PC-3 (cell line): ENCODE data around the gene PPP1R16B. TPM values are rescaled to one million over a fixed set of nuclear protein-coding genes. Genes with fewer than 3 reads are reported as not detected.

ENCODE experiments used
- ATAC-seq: fragments of 200-7000 bp; cut with Tn5 transposase; 2 replicates; pipeline ENCODE4 v1.9.1; 2020; ENCODE audit warnings: mild to moderate bottlenecking, moderate library complexity
- BruUV-seq: library from RNA; stranded (reverse); fragments of 400-500 nt; replicated peaks from 2 replicates; lab custom pipeline; 2021; lab: Mats Ljungman, UMichigan
- CTCF ChIA-PET: fragments of 300-600 bp; sonication (Branson Sonifier 250); formaldehyde crosslinking; loops from one replicate; lab custom pipeline; 2022; ENCODE audit warnings: antibody characterized with exemption; lab: Charles Lee
- POLR2A ChIA-PET: fragments of 300-600 bp; sonication (Branson Sonifier 250); formaldehyde crosslinking; loops from one replicate; lab custom pipeline; 2022; ENCODE audit warnings: antibody characterized with exemption; ENCODE audit not compliant: unreplicated experiment; lab: Charles Lee
- DNase-seq: peaks from one replicate; pipeline ENCODE4 v3.0.0-alpha.2; 2015
- H2AFZ ChIP-seq: fragments of 300-600 bp; sonication (generic); 2 replicates; pipeline ENCODE4 v1.6.0; 2016; ENCODE audit warnings: antibody characterized with exemption, low read length
- H3F3A ChIP-seq: fragments of 300-600 bp; sonication (generic); one replicate; pipeline ENCODE4 v1.6.0; 2017; ENCODE audit warnings: antibody characterized with exemption, low read length, control low read depth, mild to moderate bottlenecking; ENCODE audit not compliant: unreplicated experiment
- H3K27ac ChIP-seq: fragments of 300-600 bp; sonication (generic); 2 replicates; pipeline ENCODE4 v1.5.1; 2016; ENCODE audit warnings: mild to moderate bottlenecking, low read length
- H3K27me3 ChIP-seq: fragments of 300-600 bp; sonication (generic); 2 replicates; pipeline ENCODE4 v1.6.1; 2016; ENCODE audit warnings: low read length, mixed read lengths
- H3K36me3 ChIP-seq: fragments of 300-600 bp; sonication (generic); 2 replicates; pipeline ENCODE4 v1.6.1; 2016; ENCODE audit warnings: low read depth, mixed run types, low read length, mixed read lengths
- H3K4me1 ChIP-seq: fragments of 300-600 bp; sonication (generic); 2 replicates; pipeline ENCODE4 v1.5.1; 2016; ENCODE audit warnings: low read length; ENCODE audit not compliant: insufficient read depth
- H3K4me2 ChIP-seq: fragments of 300-600 bp; sonication (generic); 2 replicates; pipeline ENCODE4 v1.6.0; 2016; ENCODE audit warnings: low read length
- H3K4me3 ChIP-seq: fragments of 300-600 bp; sonication (generic); 2 replicates; pipeline ENCODE4 v1.5.1; 2016; ENCODE audit warnings: mild to moderate bottlenecking, low read length, mixed read lengths
- H3K79me2 ChIP-seq: fragments of 300-600 bp; sonication (generic); 2 replicates; pipeline ENCODE4 v1.6.1; 2017; ENCODE audit warnings: low read length, mixed read lengths
- H3K9ac ChIP-seq: fragments of 300-600 bp; sonication (generic); 2 replicates; pipeline ENCODE4 v1.6.0; 2016; ENCODE audit warnings: mild to moderate bottlenecking, low read length
- H3K9me2 ChIP-seq: fragments of 300-600 bp; sonication (generic); replicated peaks from 2 replicates; pipeline ENCODE4 v1.6.1; 2016; ENCODE audit warnings: mixed run types, low read length, mixed read lengths
- H3K9me3 ChIP-seq: fragments of 300-600 bp; sonication (generic); 2 replicates; pipeline ENCODE4 v1.6.1; 2016; ENCODE audit warnings: low read length, mixed read lengths
- H4K20me1 ChIP-seq: fragments of 300-600 bp; sonication (generic); 2 replicates; pipeline ENCODE4 v1.6.1; 2016; ENCODE audit warnings: low read length, mixed read lengths
- EZH2 ChIP-seq: fragments of 300-600 bp; sonication (generic); IDR thresholded peaks from one replicate; pipeline ENCODE4 v1.6.1; 2017; ENCODE audit warnings: antibody characterized with exemption, mild to moderate bottlenecking, low read length; ENCODE audit not compliant: unreplicated experiment
- EZH2phosphoT487 ChIP-seq: fragments of 300-600 bp; sonication (generic); IDR thresholded peaks from 2 replicates; pipeline ENCODE4 v1.6.1; 2018; ENCODE audit warnings: mild to moderate bottlenecking, antibody characterized with exemption, low read length, borderline replicate concordance
- intact Hi-C: fragments of 100-400 bp; cut with micrococcal nuclease; formaldehyde crosslinking; loops from 2 replicates; pipeline ENCODE4 v1.9.0; 2023
- total RNA-seq: library from RNA; depleted of rRNA; stranded (reverse); fragments of >200 nt; gene quantifications from 2 replicates; pipeline ENCODE4 v1.2.3, GENCODE V29; 2014
- TF ChIP-seq, protein P1 (sequence below): fragments of 300-600 bp; sonication (generic); conservative IDR thresholded peaks from 2 replicates; pipeline ENCODE4 v1.5.1; 2017; ENCODE audit warnings: antibody characterized with exemption, low read depth, mild to moderate bottlenecking, low read length

PPP1R16B gene
- total RNA-seq, 1 experiment from 2014 or later, result 0.04 TPM

GRCh38 chr20:38897267-38897666, 91.8 kb downstream of the PPP1R16B start:
- no peak overlapping the region for H3K27ac ChIP-seq
- DNase-seq (no peak), ATAC-seq (no peak)
- H3K9me3 ChIP-seq, result no peaks in the 10 kb centered on the region
- peaks cover 4% of the 10 kb centered on the region; the same call in 1 of the 2 replicates for H3K4me1 ChIP-seq
- ChIA-PET POLR2A (no interaction called here), CTCF (no interaction called here)
- H3K4me3 ChIP-seq, result no peak overlapping the region
- TF ChIP-seq, protein P1, sequence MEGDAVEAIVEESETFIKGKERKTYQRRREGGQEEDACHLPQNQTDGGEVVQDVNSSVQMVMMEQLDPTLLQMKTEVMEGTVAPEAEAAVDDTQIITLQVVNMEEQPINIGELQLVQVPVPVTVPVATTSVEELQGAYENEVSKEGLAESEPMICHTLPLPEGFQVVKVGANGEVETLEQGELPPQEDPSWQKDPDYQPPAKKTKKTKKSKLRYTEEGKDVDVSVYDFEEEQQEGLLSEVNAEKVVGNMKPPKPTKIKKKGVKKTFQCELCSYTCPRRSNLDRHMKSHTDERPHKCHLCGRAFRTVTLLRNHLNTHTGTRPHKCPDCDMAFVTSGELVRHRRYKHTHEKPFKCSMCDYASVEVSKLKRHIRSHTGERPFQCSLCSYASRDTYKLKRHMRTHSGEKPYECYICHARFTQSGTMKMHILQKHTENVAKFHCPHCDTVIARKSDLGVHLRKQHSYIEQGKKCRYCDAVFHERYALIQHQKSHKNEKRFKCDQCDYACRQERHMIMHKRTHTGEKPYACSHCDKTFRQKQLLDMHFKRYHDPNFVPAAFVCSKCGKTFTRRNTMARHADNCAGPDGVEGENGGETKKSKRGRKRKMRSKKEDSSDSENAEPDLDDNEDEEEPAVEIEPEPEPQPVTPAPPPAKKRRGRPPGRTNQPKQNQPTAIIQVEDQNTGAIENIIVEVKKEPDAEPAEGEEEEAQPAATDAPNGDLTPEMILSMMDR, result no peak
- no peak overlapping the region for H2AFZ ChIP-seq
- H3K27me3 ChIP-seq, result peaks cover 32% of the 10 kb centered on the region
- H3F3A ChIP-seq, result no peaks in the 10 kb centered on the region
- no peak overlapping the region for H3K4me2 ChIP-seq
- no peaks in the 10 kb centered on the region for H3K36me3 ChIP-seq
- no peak overlapping the region for H3K9ac ChIP-seq
- no TSS peak for BruUV-seq
- no peaks in the 10 kb centered on the region for H3K79me2 ChIP-seq
- H3K9me2 ChIP-seq, result no peaks in the 10 kb centered on the region
- no peaks in the 10 kb centered on the region for H4K20me1 ChIP-seq
- intact Hi-C loops, result no loop called here

GRCh38 chr20:38900606-38901005, 95.1 kb downstream of the PPP1R16B start:
- no peak for DNase-seq
- H3K36me3 ChIP-seq, result no peaks in the 10 kb centered on the region
- H3K9ac ChIP-seq, result no peak overlapping the region
- no peaks in the 10 kb centered on the region for H4K20me1 ChIP-seq
- no peaks in the 10 kb centered on the region for H3K9me2 ChIP-seq
- H3K4me1 ChIP-seq, result no peaks in the 10 kb centered on the region
- H3K27me3 ChIP-seq, result peaks cover 37% of the 10 kb centered on the region
- TF ChIP-seq, protein P1, result no peak
- TF ChIP-seq EZH2phosphoT487 (no peak), EZH2 (no peak)
- ATAC-seq, result no peak
- ChIA-PET CTCF (no interaction called here), POLR2A (no interaction called here)
- intact Hi-C loops, result no loop called here
- no TSS peak for BruUV-seq
- H3K9me3 ChIP-seq, result no peaks in the 10 kb centered on the region
- H3F3A ChIP-seq, result no peaks in the 10 kb centered on the region
- H3K4me2 ChIP-seq, result no peak overlapping the region
- H3K27ac ChIP-seq, result no peak overlapping the region
- H2AFZ ChIP-seq, result no peak overlapping the region
- no peak overlapping the region for H3K4me3 ChIP-seq
- H3K79me2 ChIP-seq, result no peaks in the 10 kb centered on the region

DNA sequence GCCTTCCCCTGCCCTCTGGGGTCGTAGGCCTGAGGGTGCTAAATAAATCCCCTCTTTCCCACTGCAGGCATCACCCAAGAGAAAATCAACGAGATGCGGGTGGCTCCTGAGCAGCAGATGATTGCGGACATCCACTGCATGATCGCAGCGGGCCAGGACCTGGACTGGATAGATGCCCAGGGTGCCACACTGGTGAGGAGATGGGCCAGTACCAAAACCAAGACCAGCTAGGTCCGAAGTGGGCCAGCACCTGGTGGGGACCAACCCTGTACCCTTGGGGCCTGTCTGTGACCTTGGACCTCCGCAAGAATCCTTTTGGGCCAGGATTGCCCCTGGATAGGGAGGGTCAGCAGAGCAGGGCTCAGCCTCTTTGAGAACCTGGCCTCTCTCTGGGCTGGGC, 97.1 kb downstream of the PPP1R16B start:
- Histone ChIP-seq H3K4me1 (no peaks in the 10 kb centered on the region), H3K79me2 (no peaks in the 10 kb centered on the region), H3K36me3 (no peaks in the 10 kb centered on the region), H3K9me3 (no peaks in the 10 kb centered on the region), H2AFZ (no peak overlapping the region), H3K9me2 (no peaks in the 10 kb centered on the region), H3F3A (no peaks in the 10 kb centered on the region), H4K20me1 (no peaks in the 10 kb centered on the region), H3K4me2 (no peak overlapping the region), H3K27me3 (peaks cover 31% of the 10 kb centered on the region), H3K9ac (no peak overlapping the region), H3K27ac (no peak overlapping the region), H3K4me3 (no peak overlapping the region)
- ChIA-PET POLR2A (no interaction called here), CTCF (no interaction called here)
- intact Hi-C loops, result no loop called here
- TF ChIP-seq EZH2 (no peak), EZH2phosphoT487 (no peak)
- TF ChIP-seq, protein P1, result no peak
- DNase-seq, result no peak
- ATAC-seq, result no peak
- no TSS peak for BruUV-seq
